SK-N-SH treated with all-trans-retinoic acid at 6 μM for 48 hours (cell line): Measurements from ENCODE around the gene B3GNT3.

Experiments
- ARNTL ChIP-seq: fragments of 450-650 bp; formaldehyde crosslinking; IDR thresholded peaks from 2 replicates; pipeline ENCODE4 v1.5.0; 2020; ENCODE audit warnings: low read depth, mild to moderate bottlenecking, moderate library complexity, borderline replicate concordance
- CREB5 ChIP-seq: fragments of 250-450 bp; sonication (Bioruptor Pico); IDR thresholded peaks from 2 replicates; pipeline ENCODE4 v1.5.1; 2020; ENCODE audit warnings: low read depth, mild to moderate bottlenecking, moderate library complexity
- PATZ1 ChIP-seq: fragments of 250-450 bp; sonication (Bioruptor Pico); IDR thresholded peaks from 2 replicates; pipeline ENCODE4 v1.8.0; 2020; ENCODE audit warnings: mild to moderate bottlenecking, moderate library complexity, borderline replicate concordance
- SNAI2 ChIP-seq: fragments of 250-450 bp; sonication (Bioruptor Pico); IDR thresholded peaks from 2 replicates; pipeline ENCODE4 v1.5.0; 2020; ENCODE audit warnings: mild to moderate bottlenecking, moderate library complexity
- TCF4 ChIP-seq: fragments of 250-450 bp; sonication (Bioruptor Pico); IDR thresholded peaks from 2 replicates; pipeline ENCODE4 v1.8.0; 2021; ENCODE audit warnings: mild to moderate bottlenecking, moderate library complexity, borderline replicate concordance
- TOX ChIP-seq: fragments of 250-450 bp; sonication (Bioruptor Pico); IDR thresholded peaks from 2 replicates; pipeline ENCODE4 v1.8.0; 2021; ENCODE audit warnings: mild to moderate bottlenecking, moderate library complexity, borderline replicate concordance
- ZNF70 ChIP-seq: fragments of 450-650 bp; formaldehyde crosslinking; IDR thresholded peaks from 2 replicates; pipeline ENCODE4 v1.5.0; 2020; ENCODE audit warnings: mild to moderate bottlenecking, moderate library complexity

- TF ChIP-seq SNAI2 (CRISPR knock-in tag): no peak
- TF ChIP-seq PATZ1 (CRISPR knock-in tag): no peak
- TF ChIP-seq CREB5 (CRISPR knock-in tag): no peak
- TF ChIP-seq TOX (CRISPR knock-in tag): no peak
- no peak for TF ChIP-seq TCF4 (CRISPR knock-in tag)
- no peak for TF ChIP-seq ARNTL (CRISPR knock-in tag)
- TF ChIP-seq ZNF70 (CRISPR knock-in tag): no peak
Measured at GRCh38 chr19:17751912-17752273, 43.0 kb upstream of the B3GNT3 start.
